NCI-H1417 (cell line): ENCODE measurements around the gene SLCO6A1.
"Not testable (repeated sequence)": the region's sequence is repeated elsewhere in the genome, so short reads cannot be mapped to it uniquely, and the experiment has no call there.

Experiments used
- DNase-seq, 3 experiments: peaks; one replicate each; lab custom pipeline; 2025; lab: John Stamatoyannopoulos, UW

SLCO6A1 gene, protein sequence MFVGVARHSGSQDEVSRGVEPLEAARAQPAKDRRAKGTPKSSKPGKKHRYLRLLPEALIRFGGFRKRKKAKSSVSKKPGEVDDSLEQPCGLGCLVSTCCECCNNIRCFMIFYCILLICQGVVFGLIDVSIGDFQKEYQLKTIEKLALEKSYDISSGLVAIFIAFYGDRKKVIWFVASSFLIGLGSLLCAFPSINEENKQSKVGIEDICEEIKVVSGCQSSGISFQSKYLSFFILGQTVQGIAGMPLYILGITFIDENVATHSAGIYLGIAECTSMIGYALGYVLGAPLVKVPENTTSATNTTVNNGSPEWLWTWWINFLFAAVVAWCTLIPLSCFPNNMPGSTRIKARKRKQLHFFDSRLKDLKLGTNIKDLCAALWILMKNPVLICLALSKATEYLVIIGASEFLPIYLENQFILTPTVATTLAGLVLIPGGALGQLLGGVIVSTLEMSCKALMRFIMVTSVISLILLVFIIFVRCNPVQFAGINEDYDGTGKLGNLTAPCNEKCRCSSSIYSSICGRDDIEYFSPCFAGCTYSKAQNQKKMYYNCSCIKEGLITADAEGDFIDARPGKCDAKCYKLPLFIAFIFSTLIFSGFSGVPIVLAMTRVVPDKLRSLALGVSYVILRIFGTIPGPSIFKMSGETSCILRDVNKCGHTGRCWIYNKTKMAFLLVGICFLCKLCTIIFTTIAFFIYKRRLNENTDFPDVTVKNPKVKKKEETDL

DNA sequence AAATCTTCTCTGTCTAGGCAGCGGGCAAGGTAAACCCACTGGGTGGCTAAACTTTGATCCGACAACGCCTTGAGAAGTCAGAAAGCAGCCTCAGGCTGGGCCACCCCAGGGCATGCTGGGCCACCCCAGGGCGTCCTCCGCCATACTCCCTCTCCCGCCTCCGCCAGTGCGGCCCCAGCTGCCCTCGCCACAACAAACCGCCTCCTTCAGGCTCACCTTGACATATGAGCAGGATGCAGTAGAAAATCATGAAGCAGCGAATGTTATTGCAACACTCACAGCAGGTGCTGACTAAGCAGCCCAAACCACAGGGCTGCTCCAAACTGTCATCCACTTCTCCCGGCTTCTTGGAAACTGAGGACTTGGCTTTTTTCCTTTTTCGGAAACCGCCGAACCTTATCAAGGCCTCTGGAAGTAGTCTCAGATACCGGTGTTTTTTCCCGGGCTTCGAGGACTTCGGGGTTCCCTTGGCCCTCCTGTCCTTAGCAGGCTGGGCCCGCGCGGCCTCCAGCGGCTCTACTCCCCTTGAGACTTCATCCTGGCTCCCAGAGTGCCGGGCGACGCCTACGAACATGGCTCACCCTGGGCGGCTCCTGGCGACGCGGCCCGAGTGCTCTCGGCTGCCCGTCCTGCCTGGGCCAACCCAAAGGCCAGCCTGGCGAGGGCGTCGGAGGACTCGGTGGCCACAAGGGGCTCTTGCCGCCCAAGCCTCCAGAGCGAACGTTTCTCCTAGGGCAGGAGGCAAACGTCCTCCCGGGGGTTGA is at the start of gene SLCO6A1:
Gene SLCO6A1 (minus strand): TSS at position 731 of the 764 bp plus-strand sequence. CDS start 157 bp downstream, at position 574.
- no peak for DNase-seq

DNA sequence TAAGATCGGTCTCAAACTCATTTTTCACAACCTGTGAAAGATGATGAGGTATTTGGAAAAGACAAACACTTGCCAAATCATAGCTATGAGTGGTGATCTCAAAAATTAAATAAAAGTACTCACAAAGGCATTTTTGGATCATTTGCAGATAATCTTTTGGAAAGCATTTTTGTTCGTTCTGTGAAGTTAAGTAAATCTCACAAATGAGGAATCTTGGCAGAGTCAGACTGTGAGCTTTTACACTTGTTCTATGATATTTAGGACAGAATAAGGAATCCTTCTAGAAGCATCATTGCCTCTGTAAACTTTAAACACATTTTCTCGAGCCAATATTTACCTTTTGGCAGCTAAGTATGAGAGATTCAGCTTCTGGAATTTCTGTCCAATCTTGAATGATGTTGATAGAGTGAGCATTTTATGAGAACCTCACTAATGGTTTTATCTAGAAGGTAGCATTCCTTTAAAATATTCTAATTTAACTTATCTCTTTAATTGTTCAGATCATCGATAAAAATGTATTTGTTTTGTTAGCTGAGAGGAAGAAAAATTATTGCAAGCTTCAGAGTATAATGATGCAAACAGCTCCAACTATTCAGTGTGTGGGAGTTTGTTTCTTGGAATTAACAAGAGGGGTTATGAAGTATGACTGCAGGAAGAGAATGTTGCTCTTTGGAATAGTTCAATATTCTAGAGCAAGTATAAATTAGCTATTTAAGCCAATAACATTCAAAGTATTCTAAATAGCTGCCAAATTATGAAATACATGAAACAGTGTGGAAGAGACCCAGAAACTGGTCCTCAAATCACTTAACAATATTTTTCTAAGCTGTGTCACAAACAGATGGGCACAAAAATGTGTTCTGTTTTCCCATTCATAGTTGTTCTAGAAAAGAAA is 48.6 kb upstream of the SLCO6A1 start:
- DNase-seq: no peak

DNA sequence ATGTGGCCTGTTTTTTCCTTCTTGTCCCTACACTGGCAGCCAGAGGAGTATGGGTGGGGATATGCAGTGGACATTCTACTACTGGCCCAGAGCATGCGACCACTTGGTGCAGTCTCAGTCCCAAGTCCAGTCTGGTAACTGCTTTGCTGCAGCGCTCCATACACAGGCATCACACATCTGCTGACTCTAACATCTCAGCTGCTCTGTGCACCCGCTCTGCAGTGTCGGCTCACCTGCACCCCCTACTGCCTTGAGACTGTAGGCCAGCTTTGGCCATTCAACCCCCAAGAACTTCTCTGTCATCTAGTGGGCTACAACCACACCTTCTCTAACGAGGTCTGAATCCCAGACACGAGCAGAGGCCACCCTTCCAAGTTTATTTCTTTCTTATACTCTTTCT is 46.4 kb upstream of the SLCO6A1 start:
- no peak for DNase-seq

DNA sequence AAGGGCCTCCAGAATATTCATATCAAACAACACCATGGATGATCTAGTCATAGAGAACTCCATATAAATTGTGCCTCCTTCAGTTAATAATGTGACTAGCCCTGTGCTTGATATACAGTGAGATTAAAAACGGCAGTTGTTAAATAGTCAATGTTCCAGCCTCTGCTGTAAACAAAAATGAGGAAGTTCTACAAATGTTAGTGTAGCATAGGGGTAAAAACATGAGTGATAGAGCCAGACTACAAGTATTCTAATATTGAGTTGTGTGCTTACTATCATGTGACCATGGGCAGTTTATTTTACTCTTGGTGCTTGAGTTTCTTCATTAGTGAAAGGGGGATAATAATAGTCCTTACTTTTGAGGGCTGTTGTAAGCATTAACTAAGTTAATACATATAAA is 43.3 kb upstream of the SLCO6A1 start:
- DNase-seq: no peak

DNA sequence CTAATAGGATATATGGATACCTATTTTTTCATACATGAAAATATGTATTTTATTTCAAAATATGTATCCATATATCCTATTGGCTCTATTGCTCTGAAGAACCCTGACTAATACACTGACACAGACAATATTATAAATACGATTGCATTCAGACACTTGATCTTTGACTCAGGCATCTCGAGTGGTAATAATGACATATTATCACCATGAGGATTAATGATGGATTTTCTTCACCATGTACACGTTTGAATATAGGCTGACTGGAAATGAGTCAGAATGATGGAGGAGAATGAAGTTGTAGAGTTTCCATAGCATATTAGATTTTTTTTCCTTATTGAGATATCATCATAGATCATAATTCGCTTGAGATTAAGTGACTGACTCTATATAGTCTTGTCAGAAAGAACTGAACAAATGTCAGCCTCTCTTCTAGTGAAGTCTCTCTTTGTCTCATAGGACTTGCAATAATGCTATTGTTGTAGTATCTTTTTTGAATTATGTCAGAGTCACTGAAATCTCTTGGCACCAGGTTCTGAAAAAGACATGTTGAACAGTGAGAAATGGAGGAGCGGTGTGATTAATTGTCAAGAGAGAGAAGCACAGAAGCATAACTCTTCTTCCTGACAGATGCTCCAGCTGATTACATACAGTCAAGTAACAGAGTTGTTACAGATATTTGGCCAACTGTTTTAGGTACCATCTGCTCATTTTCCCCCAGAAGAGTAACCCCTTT is 41.4 kb upstream of the SLCO6A1 start:
- peak in 1 of 3 experiments; percentile 25 for DNase-seq

DNA sequence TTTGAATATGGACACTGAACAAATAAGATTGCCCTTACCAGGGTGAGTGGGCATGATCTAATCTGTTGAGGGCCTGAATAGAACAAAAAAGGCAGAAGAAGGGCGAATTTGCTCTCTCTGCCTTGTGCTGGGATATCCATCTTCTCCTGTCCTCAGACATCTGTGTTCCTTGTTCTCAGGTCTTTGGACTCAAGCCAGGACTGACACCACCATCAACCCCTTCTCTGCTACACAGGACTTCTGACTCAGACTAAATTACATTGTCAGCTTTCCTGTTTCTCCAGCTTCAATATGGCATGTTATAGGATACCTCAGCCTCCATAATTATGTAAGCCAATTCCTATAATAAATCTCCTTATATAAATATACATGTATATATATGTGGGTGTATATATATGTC is 40.8 kb upstream of the SLCO6A1 start:
- DNase-seq: peak in 1 of 3 experiments; percentile 32

DNA sequence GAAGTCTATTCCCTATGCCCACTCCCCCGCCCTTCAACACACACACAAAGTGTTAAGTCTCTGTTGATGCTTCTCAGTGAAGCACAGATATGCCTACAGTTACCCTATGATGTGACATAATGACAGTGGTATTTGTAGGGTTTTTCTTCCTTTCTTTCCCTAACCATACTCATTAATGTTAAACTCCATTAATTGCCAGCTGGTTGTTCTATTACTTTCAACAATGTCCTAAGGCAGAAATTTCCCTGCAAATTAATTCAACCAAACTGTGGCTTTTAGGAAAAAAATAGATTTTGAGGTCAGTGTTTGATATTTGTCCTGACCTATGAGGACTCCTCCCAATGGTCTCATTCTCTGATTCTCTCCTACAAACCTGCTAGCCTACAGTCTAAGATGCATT is 38.2 kb upstream of the SLCO6A1 start:
- DNase-seq: no peak

DNA sequence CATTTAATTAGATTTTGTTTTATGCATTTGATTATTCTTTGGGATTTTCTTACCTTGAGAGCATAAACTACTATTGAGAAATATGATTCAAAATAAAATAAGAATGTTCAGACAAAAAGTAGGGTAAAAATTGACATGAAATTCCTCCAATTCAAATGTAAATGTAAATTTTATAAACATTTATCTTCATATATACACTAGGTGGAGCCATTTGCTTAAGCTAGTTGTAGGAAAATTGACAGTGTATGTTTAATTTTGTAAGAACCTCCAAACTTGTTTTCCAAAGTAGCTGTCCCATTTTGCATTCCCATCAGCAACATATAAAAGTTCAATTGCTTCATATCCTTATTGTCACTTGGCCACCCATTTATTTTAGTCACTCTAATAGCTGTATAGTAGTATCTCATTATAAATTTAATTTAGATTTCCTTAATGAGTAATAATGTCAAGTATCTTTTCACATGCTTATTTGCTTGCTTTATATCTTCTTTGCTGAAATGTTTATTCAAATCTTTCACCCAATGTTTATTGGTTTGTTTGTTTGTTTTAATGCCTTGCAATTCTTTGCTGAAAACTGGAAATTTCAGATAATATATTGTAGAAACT is 37.6 kb upstream of the SLCO6A1 start:
- peak in 2 of 3 experiments; percentile 8 to 20 for DNase-seq

DNA sequence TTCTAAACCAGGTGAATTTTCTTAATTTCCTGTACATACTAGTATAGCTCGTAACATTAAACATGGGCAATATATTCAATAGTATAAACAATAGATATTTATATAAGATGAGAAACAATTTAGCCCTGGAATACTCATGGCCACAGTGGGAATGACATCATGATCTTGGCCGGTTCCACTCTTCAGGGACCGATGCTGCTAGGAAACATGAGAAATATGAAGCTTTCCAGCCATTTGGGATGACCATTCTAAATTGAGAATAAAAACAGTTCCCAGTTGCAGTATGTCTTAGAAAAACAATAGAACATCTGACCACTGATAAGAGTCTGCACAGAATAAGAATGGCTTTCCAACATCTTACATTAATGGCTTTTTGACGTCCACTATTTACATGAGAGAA is 33.3 kb upstream of the SLCO6A1 start:
- DNase-seq: no peak

DNA sequence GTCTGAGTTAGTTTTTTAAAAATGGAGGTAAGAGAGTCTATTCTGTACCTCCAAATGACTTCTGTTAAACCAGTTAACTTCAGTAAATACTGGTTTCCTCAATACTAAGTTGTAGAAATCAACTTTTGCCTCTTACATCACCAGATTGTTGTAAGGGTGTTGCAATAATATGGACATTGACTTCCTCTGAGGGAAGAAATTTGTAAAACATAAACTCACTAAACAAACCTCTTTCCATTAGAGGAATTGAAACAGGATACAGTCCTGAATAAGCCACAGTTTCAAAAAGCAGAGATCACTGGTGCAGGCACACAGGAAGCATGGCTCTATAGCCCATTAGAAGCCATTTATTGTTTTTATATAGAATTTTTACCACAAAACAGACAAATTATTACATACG is 32.7 kb upstream of the SLCO6A1 start:
- no peak for DNase-seq

DNA sequence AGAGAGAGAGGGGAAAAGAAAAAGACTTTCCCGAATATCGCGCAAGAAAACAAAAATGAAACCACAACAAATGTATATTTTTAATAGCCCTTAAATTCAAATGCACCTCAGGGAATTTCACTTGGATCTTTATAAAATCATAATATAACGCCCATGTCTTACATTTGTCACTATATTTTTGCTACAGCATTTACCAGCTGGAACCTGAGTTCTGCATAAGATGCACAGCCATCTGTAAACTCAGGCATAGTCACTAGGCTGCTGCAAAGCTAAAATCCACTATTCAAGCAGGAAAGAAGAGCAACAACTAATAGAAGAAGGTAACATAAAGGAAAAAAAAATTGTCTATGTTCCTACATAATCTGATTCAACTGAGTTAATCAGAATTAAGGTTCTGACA is 30.6 kb upstream of the SLCO6A1 start:
- no peak for DNase-seq

DNA sequence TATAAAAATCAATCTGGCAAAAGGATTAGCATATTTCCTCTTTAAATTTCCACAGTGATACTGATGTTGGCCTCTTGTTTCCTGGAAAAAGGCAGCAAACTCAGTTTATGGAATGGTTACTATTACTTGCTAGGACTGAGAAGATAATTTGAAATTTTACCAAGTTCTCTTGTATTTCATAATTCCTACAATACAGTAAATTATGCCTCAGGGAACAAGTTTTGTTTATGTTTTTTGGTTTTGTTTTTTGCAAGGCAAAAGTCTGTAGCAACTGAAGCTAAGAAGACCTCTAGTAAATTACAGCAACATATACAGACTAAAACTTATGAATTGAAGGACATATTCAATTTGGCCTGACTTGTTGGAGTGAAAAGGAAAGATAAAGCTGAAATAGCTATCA is 30.2 kb upstream of the SLCO6A1 start:
- DNase-seq: no peak

DNA sequence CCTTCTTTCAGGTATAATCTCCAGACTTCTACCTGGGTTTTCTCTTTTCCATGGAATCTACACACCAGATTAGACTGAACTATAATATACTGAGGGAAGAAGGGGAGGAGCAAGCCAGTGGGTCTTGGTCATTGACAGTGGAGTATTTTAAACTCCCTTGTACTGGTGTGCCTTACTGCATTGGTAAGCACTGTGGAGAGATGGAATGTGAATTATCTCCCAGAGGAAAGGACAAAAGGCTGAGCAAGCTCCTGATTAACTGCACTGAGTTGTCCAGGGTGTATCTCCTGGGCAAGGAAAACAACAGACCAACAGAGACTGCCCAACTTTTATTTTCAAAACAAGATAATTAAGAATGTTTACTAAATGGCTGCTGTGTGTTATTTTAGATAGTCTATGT is 29.8 kb upstream of the SLCO6A1 start:
- DNase-seq: no peak

DNA sequence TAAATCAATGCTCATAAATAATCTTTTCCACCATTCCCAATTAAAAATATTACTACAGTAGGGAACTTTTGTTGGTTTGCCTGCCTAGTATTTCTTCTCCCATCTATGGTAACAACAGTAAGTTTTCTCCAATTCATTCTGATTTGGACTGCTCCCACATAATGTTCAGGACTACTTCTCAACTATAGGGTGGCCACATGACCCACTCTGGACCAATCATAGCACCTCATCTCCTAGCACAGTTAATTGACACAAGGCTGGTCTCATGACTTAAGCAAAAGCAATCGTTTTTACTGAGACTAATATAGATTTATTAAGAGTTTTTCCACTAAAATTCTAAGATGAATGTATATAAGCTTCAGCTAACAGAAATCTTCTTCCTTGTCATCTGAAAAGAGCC is 28.7 kb upstream of the SLCO6A1 start:
- DNase-seq: no peak

DNA sequence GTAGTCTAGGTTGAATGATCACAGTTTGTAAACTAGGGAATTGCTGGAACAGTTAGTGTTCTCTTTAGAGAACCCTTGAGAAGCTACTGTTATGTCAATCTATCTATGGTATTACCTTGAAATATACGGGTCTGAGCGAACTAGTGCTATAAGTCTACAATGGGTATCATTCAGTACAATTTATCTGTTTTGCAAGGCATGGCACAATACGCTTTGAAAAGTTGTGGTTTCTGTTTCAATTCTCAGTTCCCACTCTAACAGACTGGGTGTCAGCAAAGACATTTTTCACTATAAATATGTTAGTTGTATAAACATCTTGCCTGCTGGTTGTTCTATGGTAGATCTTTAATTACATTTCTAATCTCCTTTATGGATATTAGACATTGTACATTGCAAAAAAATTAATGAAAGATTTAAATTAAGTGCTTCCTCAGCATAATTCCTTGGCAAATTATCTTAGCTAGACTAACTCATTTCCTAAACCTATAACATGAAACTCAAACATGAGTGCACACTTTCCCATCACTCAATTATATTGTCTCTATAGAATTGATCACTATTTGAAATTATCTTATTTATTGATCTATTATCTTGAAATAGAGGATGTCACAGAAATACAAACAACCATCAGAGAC is 24.9 kb upstream of the SLCO6A1 start:
- DNase-seq: no peak

DNA sequence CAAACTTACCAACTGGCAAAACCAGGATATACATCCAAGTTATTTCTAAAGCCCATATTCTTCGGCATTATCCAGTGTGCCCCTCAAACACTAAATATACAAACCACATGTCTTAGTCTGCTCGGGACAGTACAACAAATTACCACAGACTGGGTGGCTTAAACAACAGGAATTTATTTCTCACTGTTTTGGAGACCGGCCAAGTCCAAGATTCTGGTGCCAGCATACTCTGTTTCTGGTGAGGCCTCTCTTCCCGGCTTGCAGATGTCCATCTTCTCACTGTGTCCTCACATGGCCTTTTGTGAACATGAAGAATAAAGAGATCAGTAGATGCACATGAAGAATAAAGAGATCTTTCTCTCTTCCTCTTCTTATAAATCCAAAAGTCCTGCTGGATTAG is 12.9 kb upstream of the SLCO6A1 start:
- no peak for DNase-seq

DNA sequence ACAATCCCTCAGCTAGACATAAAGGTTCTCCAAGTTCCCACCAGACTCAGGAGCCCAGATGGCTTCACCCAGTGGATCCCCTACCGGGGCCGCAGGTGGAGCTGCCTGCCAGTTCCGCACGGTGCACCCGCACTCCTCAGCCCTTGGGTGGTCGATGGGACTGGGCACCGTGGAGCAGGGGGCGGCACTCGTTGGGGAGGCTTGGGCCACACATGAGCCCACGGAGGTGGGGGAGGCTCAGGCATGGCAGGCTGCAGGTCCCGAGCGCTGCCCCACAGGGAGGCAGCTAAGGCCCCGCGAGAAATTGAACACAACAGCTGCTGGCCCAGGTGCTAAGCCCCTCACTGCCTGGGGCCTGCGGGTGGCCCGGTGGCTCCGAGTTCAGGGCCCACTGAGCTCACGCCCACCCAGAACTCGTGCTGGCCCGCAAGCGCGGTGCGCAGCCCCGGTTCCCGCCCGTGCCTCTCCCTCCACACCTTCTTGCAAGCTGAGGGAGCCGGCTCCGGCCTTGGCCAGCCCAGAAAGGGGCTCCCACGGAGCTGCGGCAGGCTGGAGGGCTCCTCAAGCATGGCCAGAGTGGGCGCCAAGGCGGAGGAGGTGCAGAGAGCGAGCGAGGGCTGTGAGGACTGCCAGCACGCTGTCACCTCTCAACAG is 7.4 kb downstream of the SLCO6A1 start:
- DNase-seq: not testable (repeated sequence)

DNA sequence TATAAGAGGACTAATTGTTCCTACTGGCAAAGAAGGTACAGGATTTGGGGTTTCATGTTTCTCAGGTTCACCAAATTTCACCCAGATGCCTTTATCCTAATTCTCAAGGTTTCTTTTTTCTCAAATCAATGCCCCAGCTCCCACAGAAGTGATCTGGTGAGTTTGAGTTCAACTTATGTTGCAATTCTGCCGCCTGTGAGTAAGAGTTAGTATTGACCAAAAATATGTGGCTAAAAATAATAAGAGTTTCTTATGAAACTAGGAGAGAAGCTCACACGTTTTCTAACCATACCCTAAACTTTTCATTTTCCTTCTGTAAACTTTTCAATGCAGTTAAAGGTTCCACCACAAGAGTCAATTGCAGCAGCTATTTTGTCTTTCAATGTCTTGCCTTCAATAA is 15.1 kb downstream of the SLCO6A1 start:
- no peak for DNase-seq

DNA sequence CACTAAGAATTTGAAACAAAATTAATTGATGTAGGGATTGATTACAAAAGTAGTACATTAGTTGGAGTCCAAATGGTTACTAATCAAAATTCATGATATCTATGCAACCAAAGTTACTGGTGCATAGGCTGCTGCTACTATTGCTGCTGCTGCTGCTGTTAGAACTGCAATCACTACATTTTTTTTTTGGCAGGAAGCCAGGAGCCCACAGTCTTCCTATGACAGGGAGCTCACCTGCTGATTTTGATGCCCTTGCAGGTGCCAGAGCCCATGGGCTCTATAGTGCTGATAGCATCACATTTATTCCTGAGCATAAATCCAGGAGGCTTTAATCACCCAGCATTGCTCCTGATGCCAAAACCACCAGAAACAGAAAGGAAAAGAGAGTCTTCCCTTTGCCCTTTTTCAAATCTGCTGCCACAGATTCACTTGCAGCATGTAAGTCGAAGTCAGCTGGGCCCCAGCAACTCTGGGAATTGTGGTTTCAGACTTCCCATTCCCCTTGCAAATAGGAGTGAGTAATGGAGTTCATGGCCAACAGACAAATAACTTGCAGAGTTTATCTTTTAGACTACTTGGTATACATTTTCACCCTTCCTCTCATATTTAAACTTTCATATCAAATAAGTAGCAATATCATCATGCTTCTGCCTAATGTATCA is 17.6 kb downstream of the SLCO6A1 start:
- DNase-seq: peak; percentile 17 to 80 (median 43)
